Measurements from ENCODE around the gene TMPRSS12.

- TF ChIP-seq CTCF (IDR thresholded peaks at IDR 0.05 in 8 of 11, conservative IDR thresholded peaks at IDR 0.05 in 3 of 11) (no peak), POLR2A (IDR thresholded peaks at IDR 0.05) (no peak)
These were observed 2.4 kb downstream of the TMPRSS12 start for GRCh38 chr12:50845021-50845647.

All from spleen (tissue), 7 donors.